SK-N-SH (cell line): Measurements from ENCODE around the gene ALDH1L1. TPM values are rescaled to one million over a fixed set of nuclear protein-coding genes. Genes with fewer than 3 reads are reported as not detected.

Experiments
- CTCF ChIA-PET: fragments of 300-600, 350-600 bp; formaldehyde crosslinking; extraction: SDS; loops from one replicate; lab custom pipeline; 2021; lab: Yijun Ruan, JAX
- POLR2A ChIA-PET: fragments of 350-600 bp; sonication (Branson Sonifier 250); formaldehyde crosslinking; extraction: SDS; loops from one replicate; lab custom pipeline; 2020; ENCODE audit warnings: antibody characterized with exemption, inconsistent platforms; lab: Yijun Ruan, JAX
- DNase-seq: peaks from one replicate; pipeline ENCODE4 v3.0.0; 2012
- H2AFZ ChIP-seq: fragments of 200-600 bp; sonication (generic); 2 replicates; pipeline ENCODE4 v1.8.1; 2016; ENCODE audit warnings: antibody characterized with exemption, mild to moderate bottlenecking, low read depth
- H3F3A ChIP-seq: fragments of 200-600 bp; sonication (generic); replicated peaks from 2 replicates; pipeline ENCODE3; 2016; ENCODE audit warnings: antibody characterized with exemption, mild to moderate bottlenecking; ENCODE audit not compliant: insufficient read depth
- H3K27ac ChIP-seq, 2 experiments: fragments of 200-500 bp in 1 of 2; fragments of 200-600 bp in 1 of 2; sonication (Bioruptor generic) in 1 of 2; sonication (generic), shearing (Covaris generic) in 1 of 2; 2 replicates each; pipeline versions ENCODE4 v1.5.1 to v1.6.1; 2014 to 2016; ENCODE audit warnings: low read depth in 2 of 2, inconsistent platforms in 1 of 2, low read length in 1 of 2, mild to moderate bottlenecking in 1 of 2, mixed read lengths in 1 of 2
- H3K27me3 ChIP-seq: fragments of 200-600 bp; sonication (generic), shearing (Covaris generic); 2 replicates; pipeline ENCODE4 v1.6.1; 2016; ENCODE audit warnings: mixed run types; ENCODE audit not compliant: insufficient read depth
- H3K36me3 ChIP-seq, 2 experiments: fragments of 200-500 bp in 1 of 2; fragments of 200-600 bp in 1 of 2; sonication (Bioruptor generic) in 1 of 2; sonication (generic) in 1 of 2; replicated peaks in 1 of 2; 2 replicates each; pipeline versions ENCODE3 to v1.5.1; 2014 to 2016; ENCODE audit warnings: low read length in 1 of 2, mild to moderate bottlenecking in 1 of 2; ENCODE audit not compliant: insufficient read depth in 2 of 2, control insufficient read depth in 1 of 2
- H3K4me1 ChIP-seq, 2 experiments: fragments of 200-500 bp in 1 of 2; fragments of 200-600 bp in 1 of 2; sonication (Bioruptor generic) in 1 of 2; sonication (generic), shearing (Covaris generic) in 1 of 2; 2 replicates each; pipeline versions ENCODE4 v1.5.1 to v1.6.1; 2014 to 2016; ENCODE audit warnings: low read depth in 1 of 2, low read length in 1 of 2, mixed run types in 1 of 2; ENCODE audit not compliant: insufficient read depth in 2 of 2, control insufficient read depth in 1 of 2
- H3K4me2 ChIP-seq: fragments of 200-600 bp; sonication (generic), shearing (Covaris generic); 2 replicates; pipeline ENCODE4 v1.6.1; 2017; ENCODE audit warnings: mixed run types
- H3K4me3 ChIP-seq, 2 experiments: fragments of 200-500 bp in 1 of 2; fragments of 200-600 bp in 1 of 2; sonication (Bioruptor generic) in 1 of 2; sonication (generic), shearing (Covaris generic) in 1 of 2; 2 replicates each; pipeline versions ENCODE4 v1.5.1 to v1.8.1; 2014 to 2016; ENCODE audit warnings: low read depth in 2 of 2, inconsistent platforms in 1 of 2, low read length in 1 of 2, mild to moderate bottlenecking in 1 of 2, mixed read lengths in 1 of 2, moderate library complexity in 1 of 2
- H3K79me2 ChIP-seq: fragments of 200-600 bp; sonication (generic); 2 replicates; pipeline ENCODE4 v1.8.1; 2017; ENCODE audit warnings: mild to moderate bottlenecking; ENCODE audit not compliant: insufficient read depth
- H3K9ac ChIP-seq: fragments of 200-600 bp; sonication (generic); 2 replicates; pipeline ENCODE4 v1.6.1; 2017; ENCODE audit warnings: mixed run types
- H3K9me2 ChIP-seq: fragments of 200-600 bp; sonication (generic); 2 replicates; pipeline ENCODE4 v1.6.1; 2017; ENCODE audit warnings: mixed run types
- H3K9me3 ChIP-seq: fragments of 200-600 bp; sonication (generic); 2 replicates; pipeline ENCODE4 v1.6.1; 2017; ENCODE audit warnings: mixed run types, mild to moderate bottlenecking, moderate library complexity
- H4K20me1 ChIP-seq: fragments of 200-600 bp; sonication (generic); 2 replicates; pipeline ENCODE4 v1.6.1; 2017; ENCODE audit warnings: mild to moderate bottlenecking, mixed run types; ENCODE audit not compliant: insufficient read depth
- EZH2phosphoT487 ChIP-seq: fragments of 200-600 bp; sonication (generic); IDR thresholded peaks from 2 replicates; pipeline ENCODE4 v1.6.1; 2017; ENCODE audit warnings: low read depth, mixed run types, mild to moderate bottlenecking, antibody characterized with exemption, moderate library complexity, borderline replicate concordance
- FOSL2 ChIP-seq: IDR thresholded peaks from 2 replicates; pipeline ENCODE4 v1.4.0; 2012; ENCODE audit warnings: low read depth, mild to moderate bottlenecking, moderate library complexity, borderline replicate concordance
- FOXJ3 ChIP-seq: sonication (generic); formaldehyde crosslinking; IDR thresholded peaks from 2 replicates; pipeline ENCODE4 v1.5.1; 2020; ENCODE audit warnings: mild to moderate bottlenecking, missing genetic modification reagents
- GABPA ChIP-seq: IDR thresholded peaks from 2 replicates; pipeline ENCODE4 v1.4.0; 2012; ENCODE audit warnings: low read depth, mild to moderate bottlenecking
- GATA2 ChIP-seq: sonication (generic); formaldehyde crosslinking; IDR thresholded peaks from 2 replicates; pipeline ENCODE4 v1.5.0; 2020; ENCODE audit warnings: mild to moderate bottlenecking, missing genetic modification reagents
- MEF2A ChIP-seq: IDR thresholded peaks from 2 replicates; pipeline ENCODE4 v1.4.0; 2012; ENCODE audit warnings: low read depth, borderline replicate concordance
- MXI1 ChIP-seq: IDR thresholded peaks from 2 replicates; pipeline ENCODE4 v1.6.1; 2012; ENCODE audit warnings: mild to moderate bottlenecking, low read depth, low read length, improper control_type of control experiment
- NFIC ChIP-seq: IDR thresholded peaks from 2 replicates; pipeline ENCODE4 v1.4.0; 2012; ENCODE audit warnings: borderline replicate concordance
- NRF1 ChIP-seq: IDR thresholded peaks from 2 replicates; pipeline ENCODE4 v1.6.1; 2012; ENCODE audit warnings: low read depth, mild to moderate bottlenecking, low read length
- RFX5 ChIP-seq: IDR thresholded peaks from 2 replicates; pipeline ENCODE4 v1.6.1; 2012; ENCODE audit warnings: mild to moderate bottlenecking, improper control_type of control experiment, low read length
- RXRA ChIP-seq: IDR thresholded peaks from 2 replicates; pipeline ENCODE4 v1.4.0; 2012; ENCODE audit warnings: low read depth, mild to moderate bottlenecking, borderline replicate concordance
- TAF1 ChIP-seq: IDR thresholded peaks from 2 replicates; pipeline ENCODE4 v1.6.1; 2012; ENCODE audit warnings: low read depth, mild to moderate bottlenecking, low read length, moderate library complexity, borderline replicate concordance
- TCF12 ChIP-seq: IDR thresholded peaks from 2 replicates; pipeline ENCODE4 v1.4.0; 2012
- TEAD4 ChIP-seq: IDR thresholded peaks from 2 replicates; pipeline ENCODE4 v1.4.0; 2012; ENCODE audit warnings: mild to moderate bottlenecking, borderline replicate concordance; ENCODE audit not compliant: insufficient read depth
- YY1 ChIP-seq: IDR thresholded peaks from 2 replicates; pipeline ENCODE4 v1.4.0; 2012; ENCODE audit warnings: low read depth, mild to moderate bottlenecking
- WGBS: methylation state at CpG from one replicate; pipeline ENCODE4 v1.1.6; 2017; ENCODE audit warnings: low lambda C conversion rate; 5-methylcytosine and 5-hydroxymethylcytosine counted together
- polyA plus RNA-seq, 3 experiments: library from polyadenylated mRNA; depleted of rRNA; stranded (reverse); fragments of >200 nt; gene quantifications; 2 replicates each; pipeline ENCODE4 v1.2.3, GENCODE V29; 2012
- TF ChIP-seq, protein P1 (sequence below): fragments of 150-350 bp; IDR thresholded peaks from 2 replicates; pipeline ENCODE4 v1.6.1; 2016; ENCODE audit warnings: mild to moderate bottlenecking, low read depth, low read length
- TF ChIP-seq, protein P2 (sequence below): fragments of 200-600 bp; sonication (generic); IDR thresholded peaks from 2 replicates; pipeline ENCODE4 v1.6.1; 2017; ENCODE audit warnings: antibody characterized with exemption, mild to moderate bottlenecking, moderate library complexity
- TF ChIP-seq, protein P3 (sequence below): IDR thresholded peaks from 2 replicates; pipeline ENCODE4; 2012
- TF ChIP-seq, protein P4 (sequence below): fragments of 150-350 bp; IDR thresholded peaks from 2 replicates; pipeline ENCODE4 v1.6.1; 2017; ENCODE audit warnings: antibody characterized with exemption, low read length, low read depth, borderline replicate concordance
- TF ChIP-seq, protein P5 (sequence below): IDR thresholded peaks from 2 replicates; pipeline ENCODE4 v1.4.0; 2012; ENCODE audit warnings: low read depth, borderline replicate concordance

The ALDH1L1 gene
- polyA plus RNA-seq, 1 of the 3 experiments (the other 2 are of a cell fraction), result not detected

DNA sequence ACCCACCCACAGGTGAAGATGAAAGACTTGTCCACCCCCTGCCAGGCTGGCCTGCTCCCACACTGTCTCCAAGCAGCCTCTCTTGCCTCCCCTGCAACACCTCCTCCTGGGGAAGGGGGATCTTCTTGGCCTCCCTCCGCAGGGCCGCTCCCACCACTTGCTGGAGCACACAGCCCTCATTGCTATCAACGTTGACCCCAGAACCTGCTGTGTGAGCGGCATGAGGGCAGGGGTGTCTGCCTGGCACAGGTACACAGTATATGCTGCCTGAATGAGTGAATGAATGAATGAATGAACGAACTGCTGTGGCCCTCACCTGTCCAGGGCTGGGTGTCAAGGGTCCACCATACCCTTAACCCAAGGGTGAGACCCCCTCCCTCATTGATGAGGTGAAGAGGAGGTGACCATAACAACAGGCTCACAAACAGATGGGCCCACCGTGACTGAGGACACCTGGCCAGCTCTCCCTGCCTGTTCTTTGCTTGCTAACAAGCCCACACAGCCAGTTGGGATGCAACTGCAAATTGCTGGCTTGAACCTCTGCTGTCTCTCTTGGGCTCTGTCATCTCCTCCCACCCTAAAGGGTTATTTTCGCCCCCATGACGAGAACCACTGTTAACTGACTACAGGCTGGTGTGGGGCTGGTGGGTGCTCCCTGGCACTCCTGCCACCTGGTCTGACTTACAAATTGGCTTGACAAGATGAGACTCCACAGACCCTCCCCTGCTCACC, 118.9 kb downstream of the ALDH1L1 start:
- no peaks in the 10 kb centered on the region for H3F3A ChIP-seq
- no peaks in the 10 kb centered on the region for H3K9me2 ChIP-seq
- no peak overlapping the region for H3K4me2 ChIP-seq
- no peak for TF ChIP-seq TEAD4
- no peak for TF ChIP-seq TAF1
- no peak for TF ChIP-seq FOXJ3 (CRISPR knock-in tag)
- TF ChIP-seq, protein P1, sequence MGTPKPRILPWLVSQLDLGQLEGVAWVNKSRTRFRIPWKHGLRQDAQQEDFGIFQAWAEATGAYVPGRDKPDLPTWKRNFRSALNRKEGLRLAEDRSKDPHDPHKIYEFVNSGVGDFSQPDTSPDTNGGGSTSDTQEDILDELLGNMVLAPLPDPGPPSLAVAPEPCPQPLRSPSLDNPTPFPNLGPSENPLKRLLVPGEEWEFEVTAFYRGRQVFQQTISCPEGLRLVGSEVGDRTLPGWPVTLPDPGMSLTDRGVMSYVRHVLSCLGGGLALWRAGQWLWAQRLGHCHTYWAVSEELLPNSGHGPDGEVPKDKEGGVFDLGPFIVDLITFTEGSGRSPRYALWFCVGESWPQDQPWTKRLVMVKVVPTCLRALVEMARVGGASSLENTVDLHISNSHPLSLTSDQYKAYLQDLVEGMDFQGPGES, result no peak
- no peak for TF ChIP-seq RXRA
- TF ChIP-seq NRF1, result no peak
- TF ChIP-seq MEF2A, result no peak
- no peak for TF ChIP-seq RFX5
- TF ChIP-seq, protein P2, sequence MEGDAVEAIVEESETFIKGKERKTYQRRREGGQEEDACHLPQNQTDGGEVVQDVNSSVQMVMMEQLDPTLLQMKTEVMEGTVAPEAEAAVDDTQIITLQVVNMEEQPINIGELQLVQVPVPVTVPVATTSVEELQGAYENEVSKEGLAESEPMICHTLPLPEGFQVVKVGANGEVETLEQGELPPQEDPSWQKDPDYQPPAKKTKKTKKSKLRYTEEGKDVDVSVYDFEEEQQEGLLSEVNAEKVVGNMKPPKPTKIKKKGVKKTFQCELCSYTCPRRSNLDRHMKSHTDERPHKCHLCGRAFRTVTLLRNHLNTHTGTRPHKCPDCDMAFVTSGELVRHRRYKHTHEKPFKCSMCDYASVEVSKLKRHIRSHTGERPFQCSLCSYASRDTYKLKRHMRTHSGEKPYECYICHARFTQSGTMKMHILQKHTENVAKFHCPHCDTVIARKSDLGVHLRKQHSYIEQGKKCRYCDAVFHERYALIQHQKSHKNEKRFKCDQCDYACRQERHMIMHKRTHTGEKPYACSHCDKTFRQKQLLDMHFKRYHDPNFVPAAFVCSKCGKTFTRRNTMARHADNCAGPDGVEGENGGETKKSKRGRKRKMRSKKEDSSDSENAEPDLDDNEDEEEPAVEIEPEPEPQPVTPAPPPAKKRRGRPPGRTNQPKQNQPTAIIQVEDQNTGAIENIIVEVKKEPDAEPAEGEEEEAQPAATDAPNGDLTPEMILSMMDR, result no peak
- TF ChIP-seq GATA2, result no peak
- no peak for TF ChIP-seq TCF12
- TF ChIP-seq EZH2phosphoT487, result no peak
- TF ChIP-seq, protein P3, sequence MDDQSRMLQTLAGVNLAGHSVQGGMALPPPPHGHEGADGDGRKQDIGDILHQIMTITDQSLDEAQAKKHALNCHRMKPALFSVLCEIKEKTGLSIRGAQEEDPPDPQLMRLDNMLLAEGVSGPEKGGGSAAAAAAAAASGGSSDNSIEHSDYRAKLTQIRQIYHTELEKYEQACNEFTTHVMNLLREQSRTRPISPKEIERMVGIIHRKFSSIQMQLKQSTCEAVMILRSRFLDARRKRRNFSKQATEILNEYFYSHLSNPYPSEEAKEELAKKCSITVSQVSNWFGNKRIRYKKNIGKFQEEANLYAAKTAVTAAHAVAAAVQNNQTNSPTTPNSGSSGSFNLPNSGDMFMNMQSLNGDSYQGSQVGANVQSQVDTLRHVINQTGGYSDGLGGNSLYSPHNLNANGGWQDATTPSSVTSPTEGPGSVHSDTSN, result no peak
- no peak for TF ChIP-seq NFIC
- TF ChIP-seq, protein P4, sequence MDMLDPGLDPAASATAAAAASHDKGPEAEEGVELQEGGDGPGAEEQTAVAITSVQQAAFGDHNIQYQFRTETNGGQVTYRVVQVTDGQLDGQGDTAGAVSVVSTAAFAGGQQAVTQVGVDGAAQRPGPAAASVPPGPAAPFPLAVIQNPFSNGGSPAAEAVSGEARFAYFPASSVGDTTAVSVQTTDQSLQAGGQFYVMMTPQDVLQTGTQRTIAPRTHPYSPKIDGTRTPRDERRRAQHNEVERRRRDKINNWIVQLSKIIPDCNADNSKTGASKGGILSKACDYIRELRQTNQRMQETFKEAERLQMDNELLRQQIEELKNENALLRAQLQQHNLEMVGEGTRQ, result no peak
- no peak for TF ChIP-seq GABPA
- TF ChIP-seq, protein P5, sequence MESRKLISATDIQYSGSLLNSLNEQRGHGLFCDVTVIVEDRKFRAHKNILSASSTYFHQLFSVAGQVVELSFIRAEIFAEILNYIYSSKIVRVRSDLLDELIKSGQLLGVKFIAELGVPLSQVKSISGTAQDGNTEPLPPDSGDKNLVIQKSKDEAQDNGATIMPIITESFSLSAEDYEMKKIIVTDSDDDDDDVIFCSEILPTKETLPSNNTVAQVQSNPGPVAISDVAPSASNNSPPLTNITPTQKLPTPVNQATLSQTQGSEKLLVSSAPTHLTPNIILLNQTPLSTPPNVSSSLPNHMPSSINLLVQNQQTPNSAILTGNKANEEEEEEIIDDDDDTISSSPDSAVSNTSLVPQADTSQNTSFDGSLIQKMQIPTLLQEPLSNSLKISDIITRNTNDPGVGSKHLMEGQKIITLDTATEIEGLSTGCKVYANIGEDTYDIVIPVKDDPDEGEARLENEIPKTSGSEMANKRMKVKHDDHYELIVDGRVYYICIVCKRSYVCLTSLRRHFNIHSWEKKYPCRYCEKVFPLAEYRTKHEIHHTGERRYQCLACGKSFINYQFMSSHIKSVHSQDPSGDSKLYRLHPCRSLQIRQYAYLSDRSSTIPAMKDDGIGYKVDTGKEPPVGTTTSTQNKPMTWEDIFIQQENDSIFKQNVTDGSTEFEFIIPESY, result no peak
- no peak for TF ChIP-seq FOSL2
- TF ChIP-seq MXI1, result no peak
- no peak for TF ChIP-seq YY1
- no peak for DNase-seq
- ChIA-PET POLR2A (no interaction called here), CTCF (no interaction called here)
- WGBS, result 66% methylated on average over 6 of the region's 8 CpGs
- no peaks in the 10 kb centered on the region for H3K36me3 ChIP-seq
- no peaks in the 10 kb centered on the region for H3K79me2 ChIP-seq
- peaks cover 0 to 8% of the 10 kb centered on the region in 2 experiments; a peak in 1 of 4 replicates for H3K4me1 ChIP-seq
- H2AFZ ChIP-seq, result no peak overlapping the region
- no peaks in the 10 kb centered on the region for H3K9me3 ChIP-seq
- no peak overlapping the region for H3K27ac ChIP-seq
- no peak overlapping the region for H3K9ac ChIP-seq
- H3K27me3 ChIP-seq, result no peaks in the 10 kb centered on the region
- H3K4me3 ChIP-seq, result no peak overlapping the region
- H4K20me1 ChIP-seq, result no peaks in the 10 kb centered on the region
